ENCODE data around the gene MUC5B. TPM values are rescaled to one million over a fixed set of nuclear protein-coding genes. Genes with fewer than 3 reads are reported as not detected.

The MUC5B gene
- total and polyA plus RNA-seq, 2 of the 13 experiments (the other 11 are each of a cell fraction or from before 2014, with no cell fraction given), result 0.01 TPM; not detected in 1

- TF ChIP-seq ARID4A (CRISPR knock-in tag; IDR thresholded peaks at IDR 0.05; ENCODE audit: borderline replicate concordance) (peak; percentile 81; the same call in 1 of the 2 replicates), NFKBIZ (CRISPR knock-in tag; IDR thresholded peaks at IDR 0.05) (0 out of 2 replicates have a peak, but pooled peaks have one; percentile 58), YEATS4 (CRISPR knock-in tag; IDR thresholded peaks at IDR 0.05; ENCODE audit: borderline replicate concordance) (peak; percentile 61; the same call in 1 of the 2 replicates), HMGXB4 (CRISPR knock-in tag; IDR thresholded peaks at IDR 0.05; ENCODE audit: borderline replicate concordance in 1 of 2, low read depth in 1 of 2) (peak; percentile 22 to 69; a peak in 3 of 4 replicates), ZNF563 (CRISPR knock-in tag; IDR thresholded peaks at IDR 0.05) (peak; percentile 67; the same call in 1 of the 2 replicates), SP2 (CRISPR knock-in tag; IDR thresholded peaks at IDR 0.05) (no peak), FOXA1 (IDR thresholded peaks at IDR 0.05) (no peak), FOXA1 (CRISPR knock-in tag; IDR thresholded peaks at IDR 0.05) (peak; percentile 48; the same call in 1 of the 2 replicates), ZFP36 (IDR thresholded peaks at IDR 0.05; ENCODE audit: borderline replicate concordance, low read depth, low read length, partially characterized antibody) (no peak), ZNF720 (CRISPR knock-in tag; IDR thresholded peaks at IDR 0.05) (no peak), SRSF4 (IDR thresholded peaks at IDR 0.05; ENCODE audit: low read depth, low read length, poor library complexity, severe bottlenecking) (no peak), ZNF207 (IDR thresholded peaks at IDR 0.05; ENCODE audit: borderline replicate concordance) (no peak), SCMH1 (CRISPR knock-in tag; IDR thresholded peaks at IDR 0.05; ENCODE audit: borderline replicate concordance) (no peak), ZNF160 (CRISPR knock-in tag; IDR thresholded peaks at IDR 0.05) (peak; percentile 88), HIVEP1 (CRISPR knock-in tag; IDR thresholded peaks at IDR 0.05) (peak; percentile 66; the same call in 1 of the 2 replicates), KDM1A (CRISPR knock-in tag; IDR thresholded peaks at IDR 0.05) (no peak), SIN3A (IDR thresholded peaks at IDR 0.05; ENCODE audit: borderline replicate concordance, low read depth, low read length) (no peak), REL (CRISPR knock-in tag; conservative IDR thresholded peaks at IDR 0.05) (0 out of 2 replicates have a peak, but pooled peaks have one; percentile 61), MEF2D (CRISPR knock-in tag; IDR thresholded peaks at IDR 0.05) (peak; percentile 48; the same call in 1 of the 2 replicates), PCBP2 (optimal IDR thresholded peaks at IDR 0.05; ENCODE audit: low read depth, low read length, poor library complexity, severe bottlenecking) (no peak)
Measured at GRCh38 chr11:1309498-1310317, 86.8 kb downstream of the MUC5B start, which contains the start of gene TOLLIP (continued).

Measured in HepG2 (cell line).